Measurements from ENCODE around the gene STX16. TPM values are rescaled to one million over a fixed set of nuclear protein-coding genes. Genes with fewer than 3 reads are reported as not detected.

STX16 gene
- total RNA-seq, 4 donors from 2014 or later = 9.2 to 34.3 (median 20.4) TPM

DNA sequence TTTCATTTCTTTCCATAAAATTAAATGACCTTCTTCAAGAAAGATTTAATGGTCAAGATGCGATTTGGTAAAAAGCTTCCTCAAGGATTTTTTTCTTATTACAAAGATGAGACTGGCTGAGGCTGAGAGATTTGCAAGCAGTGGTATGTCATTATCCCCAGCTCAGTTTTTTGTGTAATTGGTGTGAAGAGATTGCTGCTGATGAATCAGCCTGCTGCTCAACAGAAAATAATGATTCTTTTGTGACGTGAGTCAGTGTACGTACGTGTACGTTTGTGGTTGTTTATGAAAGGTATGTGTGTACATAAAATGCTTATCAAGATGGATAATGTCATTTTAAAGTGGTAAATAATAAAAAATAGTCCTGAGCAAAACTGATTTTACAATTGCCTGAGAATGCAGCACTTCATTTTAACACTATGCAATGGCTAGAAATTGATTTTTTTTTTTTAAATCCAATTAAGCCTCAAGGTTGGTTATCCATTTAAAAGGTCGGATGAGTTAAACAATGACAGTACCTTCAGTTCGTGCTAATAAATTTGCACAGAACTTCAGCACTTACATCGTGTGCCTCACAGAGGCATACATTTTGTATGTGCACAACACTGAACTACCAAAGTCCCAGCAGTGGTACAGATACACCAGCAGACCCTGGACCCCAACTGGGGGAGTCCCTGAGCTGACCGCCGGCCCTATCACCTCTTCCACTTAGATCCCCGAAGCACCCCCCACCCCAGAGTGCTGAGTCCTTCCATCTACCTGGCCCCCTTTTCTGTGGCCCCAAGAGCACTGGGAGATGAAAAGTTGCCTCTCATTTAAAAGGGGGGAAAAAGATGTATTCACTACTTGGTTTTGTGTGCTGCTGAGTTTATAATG, 31.8 kb downstream of the STX16 start:
- DNase-seq (no peak), ATAC-seq (no peak)
- no peaks in the 10 kb centered on the region for H3K9me3 ChIP-seq
- H3K4me3 ChIP-seq = no peak overlapping the region
- no peaks in the 10 kb centered on the region for H3K27me3 ChIP-seq
- no peaks in the 10 kb centered on the region for H3K36me3 ChIP-seq
- no peak for TF ChIP-seq POLR2A (IDR thresholded peaks at IDR 0.05)
- TF ChIP-seq CTCF (IDR thresholded peaks at IDR 0.05 in 4 of 5, conservative IDR thresholded peaks at IDR 0.05 in 1 of 5) = no peak
- H3K27ac ChIP-seq = no peak overlapping the region
- intact Hi-C loops (cut with DNase I; ENCODE audit: low total_unique reads) (no loop called here), in situ Hi-C loops (cut with MboI; ENCODE audit: low sequenced_read_pairs in 4 of 4) (loop anchor here in 2 of 4 donors (25.0 kb wide), 2 partner anchors 354 to 446 kb away; partner anchors contain the start of genes ANKRD60 (in 2 of the 2), ATP5F1E (in 1 of the 2) and PRELID3B (in 1 of the 2))
- H3K4me1 ChIP-seq = no peaks in the 10 kb centered on the region

- intact Hi-C loops (cut with DNase I; ENCODE audit: low total_unique reads) (no loop called here), in situ Hi-C loops (cut with MboI; ENCODE audit: low sequenced_read_pairs in 4 of 4) (loop anchor here in 2 of 4 donors (25.0 kb wide), 2 partner anchors 353 to 447 kb away; partner anchors contain the start of genes ANKRD60 (in 2 of the 2), ATP5F1E (in 1 of the 2) and PRELID3B (in 1 of the 2))
- Histone ChIP-seq H3K36me3 (no peaks in the 10 kb centered on the region), H3K27ac (no peak overlapping the region), H3K4me1 (peaks cover 7 to 9% of the 10 kb centered on the region in 2 donors), H3K9me3 (no peaks in the 10 kb centered on the region), H3K4me3 (no peak overlapping the region), H3K27me3 (no peaks in the 10 kb centered on the region)
- TF ChIP-seq CTCF (IDR thresholded peaks at IDR 0.05 in 4 of 5, conservative IDR thresholded peaks at IDR 0.05 in 1 of 5) (no peak), POLR2A (IDR thresholded peaks at IDR 0.05) (no peak)
- ATAC-seq (no peak), DNase-seq (no peak)
These were observed 33.2 kb downstream of the STX16 start for GRCh38 chr20:58684291-58684690.

DNA sequence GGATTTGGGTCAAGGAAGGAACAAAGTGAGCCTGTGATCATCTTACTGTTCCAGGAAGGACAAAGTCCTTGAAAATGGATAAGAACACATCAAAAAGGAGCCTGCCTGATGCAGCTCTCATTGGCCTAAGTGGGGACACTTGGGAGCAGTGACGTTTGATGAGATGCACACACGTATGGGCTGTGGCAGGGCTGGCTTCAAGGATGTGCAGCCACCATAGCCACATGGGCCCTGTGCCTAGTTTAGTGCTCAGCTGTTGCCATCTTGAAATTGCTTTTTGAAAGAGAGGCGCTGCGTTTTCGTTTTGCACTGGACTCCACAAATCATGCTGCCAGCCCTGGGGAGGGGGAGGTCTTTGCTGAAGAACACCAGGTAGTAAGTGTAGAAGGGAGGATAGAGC, 34.9 kb downstream of the STX16 start:
- Histone ChIP-seq H3K27ac (no peak overlapping the region), H3K27me3 (no peaks in the 10 kb centered on the region), H3K4me3 (no peak overlapping the region), H3K4me1 (peaks cover 9 to 17% of the 10 kb centered on the region in 2 donors), H3K9me3 (no peaks in the 10 kb centered on the region), H3K36me3 (no peaks in the 10 kb centered on the region)
- DNase-seq (no peak), ATAC-seq (no peak)
- in situ Hi-C loops (cut with MboI; ENCODE audit: low sequenced_read_pairs in 4 of 4) (loop anchor here in 2 of 4 donors (25.0 kb wide), 2 partner anchors 351 to 449 kb away; partner anchors contain the start of genes ANKRD60 (in 2 of the 2), ATP5F1E (in 1 of the 2) and PRELID3B (in 1 of the 2)), intact Hi-C loops (cut with DNase I; ENCODE audit: low total_unique reads) (no loop called here)
- TF ChIP-seq CTCF (IDR thresholded peaks at IDR 0.05 in 4 of 5, conservative IDR thresholded peaks at IDR 0.05 in 1 of 5) (no peak), POLR2A (IDR thresholded peaks at IDR 0.05) (no peak)

DNA sequence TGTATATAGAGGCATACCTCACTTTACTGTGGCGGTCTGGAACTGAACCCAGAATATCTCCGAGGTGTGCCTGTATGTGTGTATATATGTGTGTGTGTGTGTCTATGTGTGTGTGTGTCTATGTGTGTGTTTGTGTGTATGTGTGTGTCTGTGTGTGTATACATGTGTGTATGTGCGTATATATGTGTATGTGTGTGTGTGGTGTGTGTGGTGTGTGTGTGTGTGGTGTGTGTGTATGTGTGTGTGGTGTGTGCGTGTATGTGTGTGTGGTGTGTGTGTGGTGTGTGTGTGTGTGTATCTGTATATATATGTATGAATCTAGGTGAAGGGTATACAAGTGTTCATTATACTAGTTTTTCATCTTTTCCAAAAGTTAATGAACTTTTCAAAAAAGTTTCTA, 37.3 kb downstream of the STX16 start:
- peak overlapping the region in 3 of 4 donors; percentile 12 to 90 (median 81) for H3K27ac ChIP-seq
- no peak for TF ChIP-seq POLR2A (IDR thresholded peaks at IDR 0.05)
- no peak for TF ChIP-seq CTCF (IDR thresholded peaks at IDR 0.05 in 4 of 5, conservative IDR thresholded peaks at IDR 0.05 in 1 of 5)

More for the DNA sequence above, 37.3 kb downstream of the STX16 start:
- Histone ChIP-seq H3K4me1 (peaks cover 19 to 28% of the 10 kb centered on the region in 2 donors), H3K27me3 (no peaks in the 10 kb centered on the region), H3K4me3 (no peak overlapping the region), H3K9me3 (no peaks in the 10 kb centered on the region), H3K36me3 (no peaks in the 10 kb centered on the region)
- intact Hi-C loops (cut with DNase I; ENCODE audit: low total_unique reads) = no loop called here
- DNase-seq (no peak), ATAC-seq (no peak)
- in situ Hi-C loops (cut with MboI; ENCODE audit: low sequenced_read_pairs in 4 of 4) = loop anchor here in 2 of 4 donors (25.0 kb wide), 2 partner anchors 349 to 451 kb away; partner anchors contain the start of genes ANKRD60 (in 2 of the 2), ATP5F1E (in 1 of the 2) and PRELID3B (in 1 of the 2)
